Measurements from ENCODE around the gene IFITM1.

GRCh38 chr11:350723-351255 is 36.9 kb downstream of the IFITM1 start:
- TF ChIP-seq CTCF (conservative IDR thresholded peaks at IDR 0.05 in 1 of 2, IDR thresholded peaks at IDR 0.05 in 1 of 2; ENCODE audit: low read depth in 1 of 2, low read length in 2 of 2) (no peak), EZH2 (IDR thresholded peaks at IDR 0.05; ENCODE audit: low read length, missing control alignments) (no peak)

Data from fibroblast of lung (primary cell).